Thoracic aorta (tissue), 2 donors: Measurements from ENCODE around the gene PIERCE2. TPM values are rescaled to one million over a fixed set of nuclear protein-coding genes. Genes with fewer than 3 reads are reported as not detected.

Experiments used
- ATAC-seq: fragments of 150-250 bp; one replicate; pipeline ENCODE4 v1.8.0; 2017; ENCODE audit warnings: low read depth; ENCODE audit not compliant: insufficient number of reproducible peaks, low FRiP score
- DNase-seq: peaks from one replicate; pipeline ENCODE4 v3.0.0-alpha.2; 2020; ENCODE audit warnings: low spot score
- H3K27ac ChIP-seq, 2 donors: fragments of 200-600 bp; sonication (generic); 1 replicate in 1 of 2; 2 replicates in 1 of 2; pipeline ENCODE4 v1.5.1; 2016; ENCODE audit warnings: mild to moderate bottlenecking in 2 of 2, moderate library complexity in 2 of 2
- H3K27me3 ChIP-seq: fragments of 200-600 bp; sonication (generic); replicated peaks from 2 replicates; pipeline ENCODE4 v1.6.0; 2016; ENCODE audit warnings: mild to moderate bottlenecking; ENCODE audit not compliant: insufficient read depth
- H3K36me3 ChIP-seq: fragments of 200-600 bp; sonication (generic); one replicate; pipeline ENCODE4 v1.5.1; 2016
- H3K4me1 ChIP-seq, 2 donors: fragments of 200-600 bp; sonication (generic); 1 replicate in 1 of 2; 2 replicates in 1 of 2; pipeline versions ENCODE4 v1.5.1 to v1.6.0; 2016; ENCODE audit warnings: low read depth in 2 of 2, mild to moderate bottlenecking in 1 of 2; ENCODE audit not compliant: control insufficient read depth in 1 of 2
- H3K4me3 ChIP-seq: fragments of 200-600 bp; sonication (generic); 2 replicates; pipeline ENCODE4 v1.5.1; 2016; ENCODE audit warnings: mild to moderate bottlenecking
- H3K9me3 ChIP-seq: fragments of 200-600 bp; sonication (generic); 2 replicates; pipeline ENCODE4 v1.5.1; 2016
- CTCF ChIP-seq: fragments of 200-600 bp; sonication (generic); IDR thresholded peaks from one replicate; pipeline ENCODE4 v1.5.1; 2019; ENCODE audit warnings: antibody characterized with exemption
- total RNA-seq, 2 donors: library from RNA; depleted of rRNA; stranded (reverse); fragments of >200 nt; gene quantifications; one replicate each; pipeline versions ENCODE4 v1.1.0 to v1.2.3, GENCODE V29; 2016

The PIERCE2 gene
- total RNA-seq, 2 donors from 2014 or later: 12.6 TPM; not detected in 1

- no peak for TF ChIP-seq CTCF
- Histone ChIP-seq H3K4me3 (no peak overlapping the region), H3K36me3 (peaks cover 21% of the 10 kb centered on the region), H3K4me1 (peaks cover 10 to 13% of the 10 kb centered on the region in 2 donors), H3K27ac (peak overlapping the region; percentile 49 to 57), H3K9me3 (no peaks in the 10 kb centered on the region), H3K27me3 (no peaks in the 10 kb centered on the region)
- ATAC-seq (no peak), DNase-seq (no peak)
Observed at GRCh38 chr15:55372701-55373440, 35.4 kb upstream of the PIERCE2 start.

- Histone ChIP-seq H3K9me3 (no peaks in the 10 kb centered on the region), H3K4me1 (no peaks in the 10 kb centered on the region), H3K36me3 (peaks cover 24% of the 10 kb centered on the region), H3K4me3 (no peak overlapping the region), H3K27ac (no peak overlapping the region), H3K27me3 (no peaks in the 10 kb centered on the region)
- no peak for ATAC-seq
- TF ChIP-seq CTCF: no peak
- no peak for DNase-seq
Observed at GRCh38 chr15:55379095-55379494, 29.2 kb upstream of the PIERCE2 start.

GRCh38 chr15:55381595-55381994, 26.7 kb upstream of the PIERCE2 start:
- ATAC-seq (no peak), DNase-seq (no peak)
- no peaks in the 10 kb centered on the region for H3K4me1 ChIP-seq
- no peak overlapping the region for H3K27ac ChIP-seq
- no peaks in the 10 kb centered on the region for H3K9me3 ChIP-seq
- H3K27me3 ChIP-seq: no peaks in the 10 kb centered on the region
- H3K36me3 ChIP-seq: peaks cover 27% of the 10 kb centered on the region
- no peak for TF ChIP-seq CTCF
- no peak overlapping the region for H3K4me3 ChIP-seq

- H3K4me3 ChIP-seq: no peak overlapping the region
- no peaks in the 10 kb centered on the region for H3K4me1 ChIP-seq
- no peak for TF ChIP-seq CTCF
- DNase-seq (no peak), ATAC-seq (no peak)
- peaks cover 30% of the 10 kb centered on the region for H3K36me3 ChIP-seq
- H3K9me3 ChIP-seq: no peaks in the 10 kb centered on the region
- H3K27me3 ChIP-seq: no peaks in the 10 kb centered on the region
- H3K27ac ChIP-seq: no peak overlapping the region
Observed at GRCh38 chr15:55383687-55384086, 24.6 kb upstream of the PIERCE2 start.

GRCh38 chr15:55387027-55387426, 21.3 kb upstream of the PIERCE2 start:
- Histone ChIP-seq H3K27me3 (no peaks in the 10 kb centered on the region), H3K4me1 (no peaks in the 10 kb centered on the region), H3K9me3 (no peaks in the 10 kb centered on the region), H3K27ac (no peak overlapping the region), H3K36me3 (peaks cover 22% of the 10 kb centered on the region), H3K4me3 (no peak overlapping the region)
- no peak for ATAC-seq
- no peak for DNase-seq
- TF ChIP-seq CTCF: no peak
